NCI-H146 treated with DMSO at 0.1 percent for 48 hours (cell line): Measurements from ENCODE around the gene CCR3.
"Not testable (repeated sequence)": the region's sequence is repeated elsewhere in the genome, so short reads cannot be mapped to it uniquely, and the experiment has no call there.

Source experiments
- DNase-seq: peaks from one replicate; lab custom pipeline; 2025; ENCODE audit not compliant: unreplicated experiment; lab: John Stamatoyannopoulos, UW

CCR3 gene

GRCh38 chr3:46242120-46242519 lies at the start of gene CCR3:
TSS of gene CCR3 (plus strand) at chr3:46242460. CDS start at chr3:46265159, 22,699 bp downstream.
- no peak for DNase-seq

GRCh38 chr3:46192939-46193338 lies 49.3 kb upstream of the CCR3 start:
- DNase-seq, result no peak

GRCh38 chr3:46193436-46193835 lies 48.8 kb upstream of the CCR3 start:
- DNase-seq, result no peak

- no peak for DNase-seq
Observed at GRCh38 chr3:46194868-46195553, 47.2 kb upstream of the CCR3 start.

- no peak for DNase-seq
Observed at GRCh38 chr3:46196261-46196957, 45.9 kb upstream of the CCR3 start.

- no peak for DNase-seq
Observed at GRCh38 chr3:46200211-46200610, 42.0 kb upstream of the CCR3 start.

GRCh38 chr3:46200790-46201189 lies 41.5 kb upstream of the CCR3 start:
- DNase-seq, result no peak

- no peak for DNase-seq
Observed at GRCh38 chr3:46202535-46202934, 39.7 kb upstream of the CCR3 start.

- DNase-seq, result no peak
Observed at GRCh38 chr3:46203681-46204080, 38.6 kb upstream of the CCR3 start.

GRCh38 chr3:46205286-46205960 lies 36.8 kb upstream of the CCR3 start:
- DNase-seq, result no peak

- no peak for DNase-seq
Observed at GRCh38 chr3:46206282-46207015, 35.8 kb upstream of the CCR3 start.

GRCh38 chr3:46207514-46207913 lies 34.7 kb upstream of the CCR3 start:
- not testable (repeated sequence) for DNase-seq

GRCh38 chr3:46208167-46208704 lies 34.0 kb upstream of the CCR3 start, which contains the start of gene CCR1:
TSS of gene CCR1 (minus strand) at chr3:46208313. CDS start at chr3:46204313, 4,000 bp downstream.
- no peak for DNase-seq

GRCh38 chr3:46209053-46209452 lies 33.2 kb upstream of the CCR3 start:
- DNase-seq, result no peak

GRCh38 chr3:46209746-46210470 lies 32.4 kb upstream of the CCR3 start:
- no peak for DNase-seq

- DNase-seq, result no peak
Observed at GRCh38 chr3:46212101-46212500, 30.2 kb upstream of the CCR3 start.

- DNase-seq, result no peak
Observed at GRCh38 chr3:46213201-46213600, 29.1 kb upstream of the CCR3 start.

- DNase-seq, result no peak
Observed at GRCh38 chr3:46214751-46215352, 27.4 kb upstream of the CCR3 start.

GRCh38 chr3:46215810-46216414 lies 26.3 kb upstream of the CCR3 start:
- no peak for DNase-seq
